C4-2B (cell line): Measurements from ENCODE around the gene AIG1.

Source experiments
- ZFX ChIP-seq: fragments of 450-650 bp; IDR thresholded peaks from 2 replicates; pipeline ENCODE4 v1.6.1; 2017
- TF ChIP-seq, protein P1 (sequence below): fragments of 450-650 bp; conservative IDR thresholded peaks from 2 replicates; pipeline ENCODE4 v1.5.1; 2017; ENCODE audit warnings: mild to moderate bottlenecking

- TF ChIP-seq, protein P1, sequence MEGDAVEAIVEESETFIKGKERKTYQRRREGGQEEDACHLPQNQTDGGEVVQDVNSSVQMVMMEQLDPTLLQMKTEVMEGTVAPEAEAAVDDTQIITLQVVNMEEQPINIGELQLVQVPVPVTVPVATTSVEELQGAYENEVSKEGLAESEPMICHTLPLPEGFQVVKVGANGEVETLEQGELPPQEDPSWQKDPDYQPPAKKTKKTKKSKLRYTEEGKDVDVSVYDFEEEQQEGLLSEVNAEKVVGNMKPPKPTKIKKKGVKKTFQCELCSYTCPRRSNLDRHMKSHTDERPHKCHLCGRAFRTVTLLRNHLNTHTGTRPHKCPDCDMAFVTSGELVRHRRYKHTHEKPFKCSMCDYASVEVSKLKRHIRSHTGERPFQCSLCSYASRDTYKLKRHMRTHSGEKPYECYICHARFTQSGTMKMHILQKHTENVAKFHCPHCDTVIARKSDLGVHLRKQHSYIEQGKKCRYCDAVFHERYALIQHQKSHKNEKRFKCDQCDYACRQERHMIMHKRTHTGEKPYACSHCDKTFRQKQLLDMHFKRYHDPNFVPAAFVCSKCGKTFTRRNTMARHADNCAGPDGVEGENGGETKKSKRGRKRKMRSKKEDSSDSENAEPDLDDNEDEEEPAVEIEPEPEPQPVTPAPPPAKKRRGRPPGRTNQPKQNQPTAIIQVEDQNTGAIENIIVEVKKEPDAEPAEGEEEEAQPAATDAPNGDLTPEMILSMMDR: no peak
- no peak for TF ChIP-seq ZFX
Observed at GRCh38 chr6:143174516-143174915, 113.8 kb downstream of the AIG1 start.
